H1 (cell line): ENCODE results near the gene EVX2. TPM values are rescaled to one million over a fixed set of nuclear protein-coding genes. Genes with fewer than 3 reads are reported as not detected.

Source experiments
- CTCF ChIA-PET: fragments of 300-600 bp; sonication (Branson Sonifier 250); formaldehyde crosslinking; loops from one replicate; lab custom pipeline; 2021; ENCODE audit not compliant: partially characterized antibody; lab: Charles Lee
- POLR2A ChIA-PET: fragments of 300-600 bp; sonication (Branson Sonifier 250); formaldehyde crosslinking; loops from one replicate; lab custom pipeline; 2021; ENCODE audit warnings: inconsistent platforms; ENCODE audit not compliant: partially characterized antibody; lab: Charles Lee
- DNase-seq, 2 experiments: peaks; one replicate each; pipeline versions ENCODE4 v3.0.0 to v3.0.0-alpha.2; 2010 to 2022; ENCODE audit warnings: low spot score in 2 of 2, low read depth in 1 of 2, mixed read lengths in 1 of 2
- FAIRE-seq: peaks from 2 replicates; lab custom pipeline; 2011; peaks lifted over from hg19 to GRCh38; lab: Jason Lieb, UNC
- H2AFZ ChIP-seq: 2 replicates; pipeline ENCODE4 v1.8.1; 2012; ENCODE audit warnings: low read length, inconsistent platforms
- H2AK5ac ChIP-seq: 2 replicates; pipeline ENCODE4 v1.6.1; 2013; ENCODE audit warnings: low read depth, low read length
- H2BK120ac ChIP-seq: replicated peaks from 2 replicates; pipeline ENCODE3; 2013; ENCODE audit warnings: low read depth, low read length, inconsistent platforms
- H2BK12ac ChIP-seq: 2 replicates; pipeline ENCODE4 v1.6.1; 2013; ENCODE audit warnings: low read depth, low read length
- H2BK15ac ChIP-seq: 2 replicates; pipeline ENCODE4 v1.6.1; 2013; ENCODE audit warnings: low read length
- H2BK20ac ChIP-seq: 2 replicates; pipeline ENCODE4 v1.6.1; 2013; ENCODE audit warnings: low read length
- H2BK5ac ChIP-seq: 2 replicates; pipeline ENCODE4 v1.6.1; 2013; ENCODE audit warnings: low read depth, low read length
- H3K14ac ChIP-seq: 2 replicates; pipeline ENCODE4 v1.6.1; 2013; ENCODE audit warnings: inconsistent platforms; ENCODE audit not compliant: insufficient read length
- H3K18ac ChIP-seq: 2 replicates; pipeline ENCODE4 v1.6.1; 2013; ENCODE audit warnings: low read length; ENCODE audit errors: extremely low read depth
- H3K23ac ChIP-seq: 2 replicates; pipeline ENCODE4 v1.6.1; 2013; ENCODE audit warnings: inconsistent platforms; ENCODE audit not compliant: insufficient read length
- H3K23me2 ChIP-seq: 2 replicates; pipeline ENCODE4 v1.6.1; 2013; ENCODE audit warnings: low read depth, low read length
- H3K27ac ChIP-seq: 2 replicates; pipeline ENCODE4 v1.6.1; 2011; ENCODE audit warnings: low read depth, low read length, inconsistent platforms
- H3K27me3 ChIP-seq, 4 experiments: replicated peaks in 1 of 4; 1 replicate in 1 of 4; 2 replicates in 3 of 4; pipeline versions ENCODE4 v1.6.1 to v1.8.1; 2011 to 2013; ENCODE audit warnings: low read length in 3 of 4, mild to moderate bottlenecking in 3 of 4, inconsistent platforms in 2 of 4, mixed read lengths in 2 of 4, moderate library complexity in 1 of 4; ENCODE audit not compliant: control insufficient read depth in 3 of 4, insufficient read depth in 3 of 4; ENCODE audit errors: extremely low read depth in 1 of 4
- H3K36me3 ChIP-seq, 4 experiments: 2 replicates each; pipeline versions ENCODE4 v1.6.1 to v1.8.1; 2011 to 2013; ENCODE audit warnings: mild to moderate bottlenecking in 4 of 4, low read length in 3 of 4, moderate library complexity in 2 of 4, control low read depth in 1 of 4, inconsistent platforms in 1 of 4; ENCODE audit not compliant: insufficient read depth in 4 of 4, control insufficient read depth in 2 of 4
- H3K4ac ChIP-seq: replicated peaks from 2 replicates; pipeline ENCODE3; 2013; ENCODE audit warnings: low read length, low read depth, mixed read lengths, inconsistent platforms; ENCODE audit not compliant: insufficient read length
- H3K4me1 ChIP-seq, 4 experiments: replicated peaks in 1 of 4; 1 replicate in 1 of 4; 2 replicates in 3 of 4; pipeline versions ENCODE4 v1.6.1 to v1.8.1; 2011 to 2013; ENCODE audit warnings: low read length in 3 of 4, inconsistent platforms in 2 of 4, mixed read lengths in 1 of 4; ENCODE audit not compliant: insufficient read depth in 4 of 4, control insufficient read depth in 3 of 4
- H3K4me2 ChIP-seq, 2 experiments: 2 replicates each; pipeline versions ENCODE4 v1.6.1 to v1.8.1; 2011 to 2013; ENCODE audit warnings: low read depth in 2 of 2, low read length in 2 of 2, control low read depth in 1 of 2, inconsistent platforms in 1 of 2, mild to moderate bottlenecking in 1 of 2; ENCODE audit not compliant: insufficient read depth in 1 of 2
- H3K4me3 ChIP-seq, 4 experiments: fragments of 200-600, 300-600 bp in 1 of 4; sonication (generic), shearing (Covaris generic), sonication (Bioruptor Twin) in 1 of 4; 2 replicates each; pipeline versions ENCODE4 v1.5.1 to v1.8.1; 2011 to 2016; ENCODE audit warnings: low read length in 4 of 4, low read depth in 3 of 4, control low read depth in 2 of 4, inconsistent platforms in 2 of 4, mild to moderate bottlenecking in 2 of 4, mixed read lengths in 1 of 4, moderate library complexity in 1 of 4; ENCODE audit not compliant: insufficient read depth in 2 of 4; ENCODE audit errors: extremely low read depth in 1 of 4
- H3K56ac ChIP-seq: replicated peaks from 2 replicates; pipeline ENCODE3; 2013; ENCODE audit warnings: low read depth, mild to moderate bottlenecking, mixed read lengths, low read length, inconsistent platforms; ENCODE audit not compliant: insufficient read length
- H3K79me1 ChIP-seq: 2 replicates; pipeline ENCODE4 v1.6.1; 2013; ENCODE audit warnings: low read depth, low read length, control low read depth
- H3K79me2 ChIP-seq, 2 experiments: 2 replicates each; pipeline versions ENCODE4 v1.6.1 to v1.8.1; 2012 to 2013; ENCODE audit warnings: low read length in 2 of 2, mild to moderate bottlenecking in 2 of 2, inconsistent platforms in 1 of 2; ENCODE audit not compliant: insufficient read depth in 2 of 2, control insufficient read depth in 1 of 2
- H3K9ac ChIP-seq, 4 experiments: replicated peaks in 1 of 4; 1 replicate in 1 of 4; 2 replicates in 3 of 4; pipeline versions ENCODE4 v1.6.1 to v1.8.1; 2011 to 2013; ENCODE audit warnings: low read depth in 3 of 4, low read length in 3 of 4, control low read depth in 2 of 4, mild to moderate bottlenecking in 2 of 4, moderate library complexity in 2 of 4, inconsistent platforms in 1 of 4; ENCODE audit errors: extremely low read depth in 1 of 4
- H3K9me3 ChIP-seq, 2 experiments: 2 replicates each; pipeline versions ENCODE4 v1.6.1 to v1.8.1; 2012 to 2013; ENCODE audit warnings: mild to moderate bottlenecking in 2 of 2, moderate library complexity in 2 of 2, control low read depth in 1 of 2, inconsistent platforms in 1 of 2, low read depth in 1 of 2, low read length in 1 of 2, mixed read lengths in 1 of 2; ENCODE audit not compliant: insufficient read depth in 2 of 2
- H4K20me1 ChIP-seq, 2 experiments: replicated peaks in 1 of 2; 2 replicates each; pipeline versions ENCODE3 to v1.8.1; 2011 to 2013; ENCODE audit warnings: inconsistent platforms in 2 of 2, low read length in 2 of 2, mild to moderate bottlenecking in 1 of 2; ENCODE audit not compliant: insufficient read depth in 2 of 2, control insufficient read depth in 1 of 2
- H4K5ac ChIP-seq: 2 replicates; pipeline ENCODE4 v1.6.1; 2013; ENCODE audit warnings: low read length, low read depth, mixed read lengths, inconsistent platforms; ENCODE audit not compliant: insufficient read length
- H4K8ac ChIP-seq: 2 replicates; pipeline ENCODE4 v1.8.0; 2013; ENCODE audit warnings: mild to moderate bottlenecking, moderate library complexity, low read length, inconsistent platforms; ENCODE audit not compliant: insufficient read depth; ENCODE audit errors: extremely low read depth
- H4K91ac ChIP-seq: replicated peaks from 2 replicates; pipeline ENCODE3; 2013; ENCODE audit warnings: low read length, mixed read lengths, inconsistent platforms; ENCODE audit not compliant: insufficient read length
- GABPA ChIP-seq: IDR thresholded peaks from 2 replicates; pipeline ENCODE4 v1.6.1; 2011; ENCODE audit warnings: mild to moderate bottlenecking, low read length, moderate library complexity, borderline replicate concordance; ENCODE audit not compliant: insufficient read depth
- POLR2A ChIP-seq, 2 experiments: IDR thresholded peaks; 1 replicate in 1 of 2; 2 replicates in 1 of 2; pipeline ENCODE4 v1.6.1; 2011; ENCODE audit warnings: low read depth in 2 of 2, low read length in 2 of 2, mild to moderate bottlenecking in 2 of 2; ENCODE audit errors: control extremely low read depth in 1 of 2
- POU5F1 ChIP-seq: IDR thresholded peaks from 2 replicates; pipeline ENCODE4 v1.6.1; 2011; ENCODE audit warnings: low read depth, mild to moderate bottlenecking, low read length, moderate library complexity
- SIN3A ChIP-seq, 2 experiments: IDR thresholded peaks in 1 of 2; conservative IDR thresholded peaks in 1 of 2; 2 replicates each; pipeline ENCODE4 v1.6.1; 2011 to 2012; ENCODE audit warnings: low read length in 2 of 2, improper control_type of control experiment in 1 of 2, low read depth in 1 of 2, mild to moderate bottlenecking in 1 of 2
- TEAD4 ChIP-seq: IDR thresholded peaks from 2 replicates; pipeline ENCODE4 v1.6.1; 2012; ENCODE audit warnings: low read depth, low read length, inconsistent platforms, mixed read lengths
- WGBS, 2 experiments: shearing (Covaris generic) in 1 of 2; methylation state at CpG; one replicate each; pipeline versions ENCODE4 v1.1.6 to v1.1.7; 2013 to 2015; ENCODE audit warnings: low lambda C conversion rate in 2 of 2, mixed read lengths in 2 of 2, inconsistent platforms in 1 of 2, low coverage in 1 of 2, missing lambda C conversion rate in 1 of 2; ENCODE audit not compliant: insufficient replicate concordance in 2 of 2, insufficient coverage in 1 of 2, insufficient read length in 1 of 2; ENCODE audit errors: extremely low coverage in 1 of 2, missing lambda C conversion rate in 1 of 2; 5-methylcytosine and 5-hydroxymethylcytosine counted together
- polyA plus RNA-seq, 7 experiments: library from polyadenylated mRNA; depleted of rRNA in 3 of 7; stranded (reverse) in 5 of 7; unstranded in 2 of 7; fragments of >200 nt in 5 of 7; fragments of 200-250 nt in 2 of 7; gene quantifications; 1 replicate in 5 of 7; 2 replicates in 1 of 7; 4 replicates in 1 of 7; pipeline versions ENCODE4 v1.2.1 to v1.2.3, GENCODE V29; 2011 to 2013; ENCODE audit warnings: missing spikeins in 2 of 7, mixed read lengths in 2 of 7
- total RNA-seq: library from RNA; stranded (reverse); fragmentation: NEBNext Ultra II Directional; extraction: Animal tissue kit (Norgen Biotek cat#: 25700); gene quantifications from 2 replicates; pipeline ENCODE4 v1.2.1, GENCODE V29; 2021
- TF ChIP-seq, protein P1 (sequence below): IDR thresholded peaks from 2 replicates; pipeline ENCODE4 v1.6.1; 2012; ENCODE audit warnings: inconsistent platforms
- TF ChIP-seq, protein P2 (sequence below), 3 experiments: IDR thresholded peaks; 1 replicate in 2 of 3; 2 replicates in 1 of 3; pipeline versions ENCODE4 v1.5.1 to v1.6.1; 2011; ENCODE audit warnings: low read length in 3 of 3, mild to moderate bottlenecking in 3 of 3, inconsistent platforms in 2 of 3, low read depth in 1 of 3, moderate library complexity in 1 of 3; ENCODE audit not compliant: insufficient read depth in 1 of 3; ENCODE audit errors: control extremely low read depth in 1 of 3

Gene EVX2
- total and polyA plus RNA-seq, 2 of the 8 experiments (the other 6 are each of a cell fraction or from before 2014, with no cell fraction given), result not detected

DNA sequence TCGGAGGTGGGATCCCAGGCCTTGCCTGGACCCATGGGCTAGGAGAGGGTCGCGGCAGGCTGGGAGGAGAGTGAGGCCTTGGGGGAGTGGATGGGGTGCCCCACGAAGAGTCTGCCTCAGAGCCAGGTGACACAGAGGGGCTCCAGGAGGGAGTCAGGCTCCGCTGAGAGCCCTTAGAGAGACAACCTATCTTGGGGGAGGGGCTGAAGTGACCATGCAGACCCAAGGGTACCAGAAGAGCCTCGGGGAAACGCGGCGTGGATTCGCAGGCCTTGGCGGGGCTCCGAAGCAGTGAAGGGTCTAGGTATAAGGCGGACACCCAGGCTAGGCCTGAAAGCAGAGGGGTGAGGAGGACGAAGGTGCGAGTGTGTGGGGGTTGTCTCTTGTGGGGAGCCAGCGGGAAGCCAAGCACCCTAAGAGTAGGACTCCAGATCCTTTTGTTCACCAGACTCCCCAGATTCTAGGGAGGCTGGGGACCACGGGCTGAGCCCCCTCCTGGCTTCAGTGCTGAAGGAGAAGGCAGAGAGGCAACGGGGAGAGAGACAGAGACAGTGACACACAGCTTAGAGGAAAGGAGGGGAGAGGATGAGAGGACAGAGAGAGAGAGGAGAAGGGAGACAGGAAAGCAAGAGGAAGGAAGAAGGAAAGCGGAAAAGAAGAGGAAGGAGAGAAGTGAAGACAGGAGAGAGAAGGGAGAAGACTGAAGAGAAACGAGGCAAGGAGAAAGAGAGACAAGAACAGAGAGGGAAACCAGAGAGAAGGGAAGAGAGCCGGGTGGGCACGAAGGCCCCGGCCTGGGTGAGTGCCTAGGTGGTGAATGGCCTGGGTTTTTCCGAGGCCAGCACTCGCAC, 22.2 kb upstream of the EVX2 start:
- 0 out of 2 replicates have a peak overlapping the region, but pooled peaks have one; percentile 92 for H2AK5ac ChIP-seq
- H3K79me1 ChIP-seq, result no peaks in the 10 kb centered on the region
- 8% methylated on average over 24 of the region's 25 CpGs; no CpG with 5 or more reads in 1 of the 2 experiments for WGBS, 2 experiments
- H3K4ac ChIP-seq, result no peak overlapping the region
- H3K27ac ChIP-seq, result no peak overlapping the region
- H3K23ac ChIP-seq, result no peak overlapping the region
- H3K9ac ChIP-seq, result no peak overlapping the region
- peak overlapping the region; percentile 47 for H4K91ac ChIP-seq
- no peak overlapping the region for H2BK5ac ChIP-seq
- H3K56ac ChIP-seq, result no peak overlapping the region
- 0 out of 2 replicates have a peak, but pooled peaks cover 2% of the 10 kb centered on the region for H3K23me2 ChIP-seq
- H3K27me3 ChIP-seq, result peaks cover 98 to 99% (median 99%) of the 10 kb centered on the region in 4 experiments
- H2BK20ac ChIP-seq, result peak overlapping the region; percentile 93
- no peak overlapping the region; the same call in 1 of the 2 replicates for H3K18ac ChIP-seq
- no peaks in the 10 kb centered on the region for H3K9me3 ChIP-seq
- H4K5ac ChIP-seq, result no peak overlapping the region
- H3K4me3 ChIP-seq, result peak overlapping the region in 1 of 4 experiments; percentile 50; a peak in 3 of 8 replicates
- H3K14ac ChIP-seq, result no peak overlapping the region
- H3K79me2 ChIP-seq, result no peaks in the 10 kb centered on the region
- H4K8ac ChIP-seq, result no peak overlapping the region
- H3K36me3 ChIP-seq, result peaks cover 0 to 4% (median 0%) of the 10 kb centered on the region in 4 experiments; a peak in 1 of 8 replicates
- peak in 1 of 2 experiments; percentile 62 for DNase-seq
- peaks cover 0 to 21% (median 10%) of the 10 kb centered on the region in 4 experiments; a peak in 5 of 7 replicates for H3K4me1 ChIP-seq
- CTCF ChIA-PET, result interaction anchor here (0.6 to 4.6 kb wide), 8 partner anchors 8 to 1922 kb away, joined by 3 to 20 read pairs (median 6); no protein-coding TSS in a partner anchor
- peak overlapping the region; percentile 7 to 67; a peak in 3 of 4 replicates for H3K4me2 ChIP-seq
- POLR2A ChIA-PET, result interaction anchor here (1.1 to 2.5 kb wide), 2 partner anchors 9 to 12 kb away, joined by 4 to 12 read pairs; no protein-coding TSS in a partner anchor
- H2AFZ ChIP-seq, result no peak overlapping the region
- H2BK15ac ChIP-seq, result peak overlapping the region; percentile 88; the same call in 1 of the 2 replicates
- peak overlapping the region; percentile 94; the same call in 1 of the 2 replicates for H2BK12ac ChIP-seq
- H2BK120ac ChIP-seq, result no peak overlapping the region
- H4K20me1 ChIP-seq, result peaks cover 13 to 47% of the 10 kb centered on the region in 2 experiments
- no peak for FAIRE-seq
- TF ChIP-seq POLR2A (IDR thresholded peaks at IDR 0.05; ENCODE audit: control extremely low read depth in 1 of 2, low read depth in 2 of 2, low read length in 2 of 2), result no peak
- no peak for TF ChIP-seq SIN3A (conservative IDR thresholded peaks at IDR 0.05 in 1 of 2, IDR thresholded peaks at IDR 0.05 in 1 of 2; ENCODE audit: low read depth in 1 of 2, low read length in 2 of 2)
- TF ChIP-seq GABPA, result no peak
- TF ChIP-seq, protein P1, sequence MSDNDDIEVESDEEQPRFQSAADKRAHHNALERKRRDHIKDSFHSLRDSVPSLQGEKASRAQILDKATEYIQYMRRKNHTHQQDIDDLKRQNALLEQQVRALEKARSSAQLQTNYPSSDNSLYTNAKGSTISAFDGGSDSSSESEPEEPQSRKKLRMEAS, result no peak
- TF ChIP-seq, protein P2, sequence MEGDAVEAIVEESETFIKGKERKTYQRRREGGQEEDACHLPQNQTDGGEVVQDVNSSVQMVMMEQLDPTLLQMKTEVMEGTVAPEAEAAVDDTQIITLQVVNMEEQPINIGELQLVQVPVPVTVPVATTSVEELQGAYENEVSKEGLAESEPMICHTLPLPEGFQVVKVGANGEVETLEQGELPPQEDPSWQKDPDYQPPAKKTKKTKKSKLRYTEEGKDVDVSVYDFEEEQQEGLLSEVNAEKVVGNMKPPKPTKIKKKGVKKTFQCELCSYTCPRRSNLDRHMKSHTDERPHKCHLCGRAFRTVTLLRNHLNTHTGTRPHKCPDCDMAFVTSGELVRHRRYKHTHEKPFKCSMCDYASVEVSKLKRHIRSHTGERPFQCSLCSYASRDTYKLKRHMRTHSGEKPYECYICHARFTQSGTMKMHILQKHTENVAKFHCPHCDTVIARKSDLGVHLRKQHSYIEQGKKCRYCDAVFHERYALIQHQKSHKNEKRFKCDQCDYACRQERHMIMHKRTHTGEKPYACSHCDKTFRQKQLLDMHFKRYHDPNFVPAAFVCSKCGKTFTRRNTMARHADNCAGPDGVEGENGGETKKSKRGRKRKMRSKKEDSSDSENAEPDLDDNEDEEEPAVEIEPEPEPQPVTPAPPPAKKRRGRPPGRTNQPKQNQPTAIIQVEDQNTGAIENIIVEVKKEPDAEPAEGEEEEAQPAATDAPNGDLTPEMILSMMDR (IDR thresholded peaks at IDR 0.05; ENCODE audit: control extremely low read depth in 1 of 3, insufficient read depth in 1 of 3, low read depth in 1 of 3, low read length in 3 of 3), result no peak
- TF ChIP-seq POU5F1, result no peak
- no peak for TF ChIP-seq TEAD4
